GM18508 (cell line): ENCODE data around the gene MYBPHL.
"Not testable (repeated sequence)": the region's sequence is repeated elsewhere in the genome, so short reads cannot be mapped to it uniquely, and the experiment has no call there.

Experiments used
- ATAC-seq: cut with Tn5 transposase; IDR thresholded peaks from one replicate; pipeline ENCODE4 v1.9.1; 2021; ENCODE audit warnings: moderate number of reproducible peaks; ENCODE audit not compliant: insufficient read depth, unreplicated experiment

Gene MYBPHL

DNA sequence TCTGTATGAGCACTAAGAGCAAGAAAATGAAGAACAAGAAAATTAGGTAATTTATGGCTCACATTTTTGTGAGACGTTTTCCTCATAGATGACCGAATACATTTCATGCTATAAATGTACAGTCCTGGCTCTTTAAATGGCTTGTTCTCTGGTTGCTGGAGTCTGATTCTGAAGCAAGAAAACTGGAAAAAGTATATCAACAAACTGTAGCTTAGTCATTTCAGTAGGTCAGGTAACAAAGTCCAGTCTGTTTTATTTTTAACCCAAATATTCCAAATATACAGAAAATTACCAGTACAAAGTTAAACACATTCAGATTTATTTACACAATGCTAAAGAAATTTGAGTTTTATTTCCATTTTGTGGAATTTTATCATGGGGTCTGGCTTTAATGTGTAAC is 2.5 kb upstream of the MYBPHL start:
- ATAC-seq = no peak

DNA sequence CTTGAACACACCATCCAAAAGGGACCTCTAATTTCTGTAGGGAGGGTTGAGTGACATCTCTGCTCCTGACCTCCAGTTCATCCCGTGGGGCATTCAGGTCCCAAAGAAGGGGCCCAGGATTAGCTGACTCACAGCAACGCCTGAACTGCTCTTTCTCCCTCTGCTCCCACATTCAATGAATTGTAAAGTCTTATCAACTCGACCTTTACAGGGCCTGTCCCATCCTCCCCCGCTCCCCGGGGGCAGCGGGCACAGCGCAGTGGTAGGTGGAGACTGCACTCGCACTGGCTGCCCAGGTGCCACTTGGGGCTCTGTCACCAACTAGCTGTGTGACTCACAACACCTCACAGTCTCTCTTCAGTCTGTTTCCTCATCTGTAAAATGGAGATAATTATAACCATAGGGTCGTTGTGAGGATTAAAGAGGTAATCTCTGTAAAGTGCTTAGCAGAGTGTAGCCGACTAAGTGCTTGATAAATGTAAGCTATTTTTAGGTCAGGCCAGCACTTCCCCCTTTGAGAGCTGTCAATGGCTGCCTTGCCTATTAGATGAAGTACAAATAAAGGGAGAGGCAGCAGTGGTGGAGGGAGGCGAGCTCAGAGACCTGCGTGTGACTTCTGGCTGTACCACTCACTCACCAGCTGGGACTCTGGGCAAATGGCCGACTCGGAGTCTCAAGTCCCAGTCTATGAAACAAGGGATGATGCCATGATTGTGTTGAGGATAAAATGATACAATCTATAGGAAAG is 637 bp upstream of the MYBPHL start:
- ATAC-seq = no peak

DNA sequence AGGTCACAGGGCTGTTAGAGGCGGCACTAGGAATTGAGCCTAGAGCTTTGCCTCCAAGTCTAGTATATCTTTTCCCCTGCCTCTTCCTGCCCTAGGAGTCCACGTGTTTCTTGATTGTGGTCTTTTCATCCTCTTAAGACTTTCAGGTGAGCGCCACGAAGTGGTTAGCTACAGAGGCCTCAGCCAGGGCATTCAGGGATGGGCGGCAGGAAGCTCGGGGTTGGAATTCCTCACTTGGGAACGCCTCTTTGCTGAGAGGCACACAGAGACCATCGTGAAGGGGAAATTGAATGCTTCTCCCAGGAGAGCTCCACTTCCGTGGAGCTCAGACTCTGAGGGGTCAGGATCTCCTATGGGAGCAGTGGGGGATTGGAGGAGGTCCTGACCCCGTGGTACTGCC is 820 bp downstream of the MYBPHL start:
- ATAC-seq = not testable (repeated sequence)

DNA sequence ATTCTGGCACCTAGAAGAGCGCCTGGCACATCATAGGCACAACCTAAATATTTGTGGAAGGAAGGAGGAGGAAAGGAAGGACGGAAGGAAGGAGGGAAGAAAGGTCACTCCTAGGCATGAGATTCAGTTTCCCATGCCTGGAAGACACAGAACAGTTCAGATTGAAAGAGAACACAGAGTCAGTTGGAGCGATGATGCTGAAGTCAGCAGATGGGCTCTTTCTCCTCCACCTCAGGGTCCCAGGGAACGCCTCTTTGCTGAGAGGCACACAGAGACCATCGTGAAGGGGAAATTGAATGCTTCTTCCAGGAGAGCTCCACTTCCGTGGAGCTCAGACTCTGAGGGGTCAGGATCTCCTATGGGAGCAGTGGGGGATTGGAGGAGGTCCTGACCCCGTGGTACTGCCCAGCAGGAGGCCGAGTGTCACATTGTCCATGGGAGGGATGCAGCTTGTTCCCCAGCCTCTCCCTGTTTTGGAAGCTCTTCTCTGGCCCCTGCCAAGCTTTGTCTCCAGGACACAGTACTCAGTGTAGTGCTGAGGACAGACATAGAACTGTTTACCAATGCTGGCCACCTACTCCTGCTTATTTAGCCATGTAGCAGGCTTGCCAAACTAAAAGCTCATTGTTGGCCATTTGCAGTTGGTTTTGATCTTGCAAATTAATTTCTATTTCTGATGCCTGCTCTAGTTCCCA is 2.4 kb downstream of the MYBPHL start:
- no peak for ATAC-seq

DNA sequence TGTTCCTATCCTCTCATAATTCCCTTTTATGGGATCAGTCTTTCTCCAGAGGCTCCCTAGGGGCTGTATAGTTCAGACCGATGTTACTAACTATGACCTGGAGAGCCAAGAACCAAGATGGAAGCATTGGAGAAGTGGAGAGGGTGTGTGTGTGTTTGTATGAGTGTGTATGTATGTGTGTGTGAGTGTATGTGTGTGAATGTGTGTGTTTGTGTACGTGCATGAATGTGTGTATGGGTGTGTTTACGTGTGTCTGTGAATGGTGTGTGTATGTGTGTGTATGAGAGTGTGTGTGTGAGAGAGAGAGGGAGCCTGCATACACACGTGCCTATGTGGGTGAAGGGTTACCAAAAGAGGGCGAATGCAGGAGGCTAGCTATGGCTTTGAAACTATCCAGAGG is 4.9 kb downstream of the MYBPHL start:
- ATAC-seq = no peak

DNA sequence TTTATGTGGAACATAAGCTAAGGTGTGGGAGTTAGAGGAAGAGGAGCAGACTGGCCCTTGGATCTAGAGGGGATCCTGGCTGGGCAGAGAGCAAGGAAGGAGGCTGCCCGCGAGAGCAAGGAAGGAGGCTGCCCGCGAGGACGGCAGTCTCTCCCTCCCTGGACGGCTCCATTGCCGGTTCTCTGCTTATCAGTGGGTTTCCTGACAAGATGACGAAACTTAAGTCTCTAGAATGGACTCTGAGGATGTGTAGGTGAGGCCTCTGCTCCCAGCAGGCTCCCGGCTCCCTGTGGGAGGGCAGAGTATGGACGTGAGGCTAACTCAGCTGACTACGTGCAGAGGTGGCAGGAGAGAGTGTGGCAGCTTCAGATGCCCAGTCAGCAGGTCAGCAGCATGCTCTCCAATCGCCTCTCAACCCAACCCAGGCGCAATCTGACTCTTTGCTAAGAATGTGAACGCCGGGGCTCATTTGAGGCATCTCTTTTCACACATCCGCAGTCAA is 6.1 kb downstream of the MYBPHL start:
- no peak for ATAC-seq

DNA sequence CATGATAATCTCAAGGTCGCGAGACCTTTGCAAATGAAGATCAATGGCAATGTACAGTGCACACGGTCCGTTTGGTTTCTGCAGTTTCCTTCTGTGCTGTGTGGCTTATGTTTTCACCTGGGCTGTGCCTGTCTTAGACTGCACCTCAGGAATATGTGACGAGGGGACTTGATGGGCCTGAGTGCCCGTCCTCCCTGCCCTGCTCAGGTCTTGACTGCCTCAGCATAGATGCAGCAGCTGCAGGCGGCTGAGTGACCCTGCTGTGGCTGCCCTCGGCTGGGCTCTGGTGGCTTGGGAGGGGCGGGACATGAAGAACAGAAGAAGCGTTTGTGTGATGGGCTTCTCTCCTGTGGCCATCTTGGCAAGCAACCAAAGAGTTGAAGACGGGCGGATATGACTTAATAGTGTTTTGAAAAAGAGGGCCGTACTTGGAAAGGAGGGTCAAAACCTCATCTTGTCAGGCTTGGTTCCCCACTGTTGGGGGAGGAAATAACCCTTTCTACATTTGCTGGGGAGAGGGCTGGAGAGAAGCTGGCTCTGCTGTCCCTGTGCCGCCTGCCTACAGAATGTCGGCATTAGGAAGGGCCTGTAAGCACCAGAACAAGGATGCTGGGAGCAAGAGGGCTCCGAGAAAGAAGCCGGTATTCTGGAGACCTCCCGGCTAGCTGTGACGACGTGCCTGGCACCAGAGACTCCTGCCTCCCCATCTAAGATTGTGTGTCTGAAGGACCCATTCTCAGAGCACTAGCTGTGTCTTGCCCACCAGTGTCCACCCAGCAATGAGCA is 7.1 kb downstream of the MYBPHL start:
- no peak for ATAC-seq

DNA sequence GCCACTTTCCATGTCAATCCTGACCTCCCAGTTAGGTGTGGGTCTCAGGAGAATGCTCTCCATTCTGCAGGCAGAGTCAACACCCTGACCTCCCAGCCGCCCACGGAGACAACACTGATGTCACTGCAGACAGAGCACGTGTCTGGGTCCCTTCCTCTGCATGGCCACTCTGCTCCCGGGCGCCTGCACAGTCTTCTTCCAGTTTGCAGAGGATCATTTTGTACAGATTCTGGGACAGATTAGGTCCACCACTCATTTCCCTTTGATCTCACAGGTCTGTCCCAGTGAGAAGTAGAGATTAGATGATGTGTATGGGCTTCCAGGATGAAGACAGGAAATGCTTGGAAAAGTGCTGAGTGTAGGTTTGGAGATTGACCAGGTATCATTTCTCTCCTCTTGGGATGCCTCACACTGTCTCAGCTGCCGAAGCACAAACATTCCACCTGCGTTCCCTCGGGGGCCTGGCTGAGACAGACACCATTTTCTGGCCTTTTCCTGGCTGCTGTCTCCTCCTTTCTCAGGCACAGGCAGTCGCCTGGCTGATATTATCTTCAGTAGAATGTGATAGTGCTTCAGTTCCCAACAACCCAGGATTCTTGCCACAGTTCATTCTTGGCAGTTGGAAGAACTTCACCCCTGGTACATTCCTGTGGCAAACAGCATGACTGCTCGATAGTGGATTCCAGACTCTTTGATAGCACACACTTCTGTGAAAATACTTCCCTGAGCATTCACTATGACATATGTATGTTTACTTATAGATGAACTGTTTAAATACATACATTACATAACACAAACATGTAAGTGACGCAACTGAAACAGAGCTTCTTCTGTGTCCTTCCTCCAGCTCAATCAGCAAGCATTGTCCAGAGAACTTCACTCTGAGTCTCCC is 7.9 kb downstream of the MYBPHL start:
- no peak for ATAC-seq

DNA sequence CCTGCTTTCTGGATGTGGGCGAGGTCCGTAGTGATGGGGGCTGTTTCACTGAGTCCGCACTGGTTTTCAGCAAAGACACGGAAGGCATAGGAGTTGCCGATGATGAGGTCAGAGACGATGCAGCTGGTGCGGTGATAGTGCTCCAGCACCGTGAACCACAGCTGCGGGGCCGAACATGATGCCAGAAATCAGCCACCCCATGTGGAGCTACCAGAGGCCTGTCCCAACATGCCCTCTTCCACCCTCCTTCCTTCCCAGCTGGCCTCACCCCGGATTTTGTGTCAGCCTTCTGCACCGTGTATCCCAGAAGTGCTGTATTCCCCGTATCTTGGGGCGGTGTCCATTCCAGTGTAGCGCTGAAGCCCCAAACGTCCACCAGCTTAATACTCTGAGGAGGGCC is 10.0 kb downstream of the MYBPHL start:
- ATAC-seq = no peak

DNA sequence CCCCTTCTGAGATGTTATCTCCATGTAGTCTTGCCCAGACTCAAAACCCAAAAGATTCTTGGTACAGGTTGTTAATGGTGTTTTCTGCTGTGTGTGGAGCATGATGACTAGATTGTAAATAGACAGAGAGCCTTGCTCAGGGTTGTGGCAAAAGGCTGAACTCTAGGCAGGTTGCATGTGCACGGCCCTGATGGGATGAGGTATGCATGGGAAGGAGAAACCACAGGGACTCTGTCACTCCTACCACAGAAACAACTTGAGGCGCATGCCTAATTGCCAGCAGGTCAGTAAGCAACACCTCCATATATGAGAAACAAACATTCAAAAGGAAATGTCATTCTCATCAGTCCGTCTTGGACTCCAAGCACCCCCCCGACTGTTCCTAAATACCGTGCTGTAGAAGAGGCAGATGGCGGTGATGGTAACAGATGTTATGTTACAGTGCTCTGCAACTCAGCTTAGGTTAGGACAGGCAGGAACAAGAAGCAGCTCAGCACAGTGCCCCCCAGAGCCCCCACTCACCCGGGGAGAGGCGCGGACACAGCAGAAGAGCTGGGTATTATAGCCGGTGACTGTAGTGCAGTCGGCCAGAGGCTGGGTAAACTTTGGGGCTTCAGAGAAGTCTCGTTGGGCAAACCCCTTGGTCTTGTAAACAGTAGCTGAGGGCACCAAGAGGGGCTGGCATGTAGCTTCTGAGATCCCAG is 10.9 kb downstream of the MYBPHL start:
- no peak for ATAC-seq

DNA sequence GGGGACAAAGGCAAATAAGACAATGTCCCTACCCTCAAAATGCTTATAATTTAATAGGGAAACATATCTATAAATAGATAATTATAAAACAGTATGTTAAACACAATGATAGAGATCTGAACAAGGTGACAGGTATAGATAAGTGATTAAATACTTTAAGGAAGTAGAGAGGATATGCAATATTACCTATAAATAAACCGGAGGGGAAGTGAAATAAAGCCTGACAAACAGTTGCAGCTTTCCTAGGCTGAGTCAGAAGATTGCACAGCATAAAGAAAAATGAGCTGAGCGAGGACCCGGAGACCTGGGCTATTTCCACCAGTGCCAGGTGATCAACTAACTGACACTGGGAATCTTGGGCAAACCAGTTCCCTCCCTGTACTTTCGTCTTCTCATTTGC is 12.3 kb downstream of the MYBPHL start:
- no peak for ATAC-seq

DNA sequence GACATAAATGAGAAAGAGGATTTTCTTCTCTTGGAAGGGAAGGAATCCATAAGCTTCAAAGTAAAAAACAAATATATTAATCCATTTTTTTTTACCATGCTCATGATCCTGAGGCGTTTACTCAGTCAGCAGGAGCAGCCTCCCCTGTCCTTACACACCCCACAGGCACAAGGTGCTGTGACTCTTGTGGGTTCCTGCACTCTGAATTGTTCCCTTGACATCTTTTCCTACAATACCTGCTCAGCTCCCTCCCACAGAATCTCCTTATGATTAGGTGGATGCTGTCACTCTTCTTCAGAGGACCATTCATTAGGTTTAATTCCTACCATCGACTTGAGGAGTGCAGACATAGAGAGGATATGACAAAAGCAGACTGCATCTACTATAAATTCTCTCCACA is 13.8 kb downstream of the MYBPHL start:
- ATAC-seq = no peak

DNA sequence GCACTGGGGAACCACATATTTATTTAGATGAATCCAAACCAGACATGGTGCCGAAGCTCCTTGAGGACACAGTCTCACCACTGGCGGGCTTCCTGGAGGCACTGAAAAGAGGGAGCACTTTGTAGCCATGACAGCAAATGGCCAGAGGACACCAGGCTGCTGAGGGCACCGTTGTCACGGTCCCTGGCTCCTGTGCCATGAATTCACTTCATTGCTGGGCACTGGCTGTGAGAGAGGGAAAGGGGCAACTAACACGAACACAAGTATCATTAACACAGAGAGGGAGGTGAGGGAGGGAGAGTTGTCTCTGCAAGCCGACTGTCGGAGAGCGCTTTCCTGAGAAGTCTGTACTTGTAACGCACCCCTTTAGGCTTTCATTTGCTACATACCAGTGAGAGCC is 14.4 kb downstream of the MYBPHL start:
- ATAC-seq = no peak

DNA sequence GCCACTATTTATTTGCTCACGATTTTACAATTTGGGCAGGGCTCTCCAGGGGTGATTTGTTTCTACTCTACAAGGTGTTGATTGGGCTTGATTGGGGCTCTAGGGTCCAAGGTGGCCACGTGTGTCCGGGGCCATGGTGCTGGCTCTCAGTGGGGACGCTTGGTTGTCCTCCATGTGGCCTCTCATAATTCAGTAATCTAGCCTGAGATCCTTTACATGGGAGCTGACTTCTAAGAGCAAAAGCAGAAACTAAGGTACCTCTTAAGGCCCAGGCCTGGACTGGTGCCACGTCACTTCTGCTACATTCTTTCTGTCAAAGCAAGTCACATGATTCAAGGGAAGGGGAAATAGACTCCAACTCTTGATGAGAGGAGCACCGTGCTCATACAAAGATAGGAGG is 15.8 kb downstream of the MYBPHL start:
- no peak for ATAC-seq

DNA sequence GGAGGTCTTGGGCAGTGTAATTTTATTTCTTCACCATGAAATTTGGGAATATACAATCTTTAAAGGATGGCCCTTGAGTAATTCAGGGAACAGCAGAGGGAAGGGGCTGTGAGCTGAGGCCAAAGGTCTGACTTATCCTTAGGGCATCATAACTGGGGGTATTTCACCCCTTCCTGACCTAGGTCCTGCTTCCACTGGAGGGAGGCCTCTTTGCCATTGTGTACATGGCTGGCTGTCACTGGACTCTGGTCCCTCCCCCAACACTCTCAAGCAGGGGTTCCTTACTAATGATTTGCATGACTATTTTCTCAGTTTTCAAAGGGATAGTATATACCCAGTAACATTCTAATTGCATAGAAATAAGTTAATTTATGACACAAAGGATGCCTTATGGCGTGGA is 16.7 kb downstream of the MYBPHL start:
- no peak for ATAC-seq

DNA sequence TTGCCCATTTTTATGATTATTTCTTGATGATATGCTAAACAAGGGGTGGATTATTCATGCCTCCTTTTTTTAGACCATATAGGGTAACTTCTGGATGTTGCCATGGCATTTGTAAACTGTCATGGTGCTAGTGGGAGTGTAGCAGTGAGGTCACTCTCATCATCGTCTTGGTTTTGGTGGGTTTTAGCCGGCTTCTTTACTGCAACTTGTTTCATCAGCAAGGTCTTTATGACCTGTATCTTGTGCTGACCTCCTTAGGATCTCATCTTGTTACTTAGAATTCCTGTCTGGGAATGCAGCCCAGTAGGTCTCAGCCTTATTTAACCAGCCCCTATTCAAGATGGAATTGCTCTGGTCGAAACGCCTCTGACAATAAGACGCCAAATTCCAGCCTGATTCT is 20.0 kb downstream of the MYBPHL start:
- ATAC-seq = not testable (repeated sequence)

DNA sequence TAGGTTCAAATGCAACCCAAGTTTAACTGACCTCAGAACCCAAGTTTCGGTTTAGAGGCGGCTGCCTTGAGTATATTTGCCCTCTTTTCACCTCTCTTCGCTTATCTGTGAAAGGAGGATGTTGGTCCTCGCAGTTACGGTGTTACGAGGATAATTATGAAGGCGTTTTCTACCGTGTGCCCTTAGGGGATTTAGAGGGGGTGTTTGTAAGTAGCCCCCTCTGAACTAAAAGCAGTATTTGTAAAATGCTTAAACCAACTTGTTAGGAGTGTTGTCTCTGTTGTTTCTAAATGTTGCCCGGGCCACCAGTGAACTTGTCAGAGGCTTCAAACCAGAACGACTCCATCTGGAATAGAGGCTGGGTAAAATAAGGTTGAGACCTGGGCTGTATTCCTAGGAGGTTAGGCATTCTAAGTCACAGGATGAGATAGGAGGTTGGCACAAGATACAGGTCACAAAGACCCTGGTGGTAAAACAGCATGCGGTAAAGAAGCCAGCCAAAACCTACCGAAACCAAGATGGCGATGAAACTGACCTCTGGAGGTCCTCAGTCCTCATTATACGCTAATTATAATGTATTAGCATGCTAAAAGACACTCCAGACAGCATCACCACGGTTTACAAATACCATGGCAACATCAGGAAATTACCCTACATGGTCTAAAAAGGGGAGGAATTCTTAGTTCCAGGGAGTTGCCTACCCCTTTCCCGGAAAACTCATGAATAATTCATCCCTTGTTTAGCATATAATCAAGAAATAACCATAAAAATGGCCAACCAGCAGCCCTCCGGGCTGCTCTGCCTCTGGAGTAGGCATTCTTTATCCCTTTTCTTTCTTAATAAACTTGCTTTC is 22.8 kb downstream of the MYBPHL start:
- ATAC-seq = no peak

DNA sequence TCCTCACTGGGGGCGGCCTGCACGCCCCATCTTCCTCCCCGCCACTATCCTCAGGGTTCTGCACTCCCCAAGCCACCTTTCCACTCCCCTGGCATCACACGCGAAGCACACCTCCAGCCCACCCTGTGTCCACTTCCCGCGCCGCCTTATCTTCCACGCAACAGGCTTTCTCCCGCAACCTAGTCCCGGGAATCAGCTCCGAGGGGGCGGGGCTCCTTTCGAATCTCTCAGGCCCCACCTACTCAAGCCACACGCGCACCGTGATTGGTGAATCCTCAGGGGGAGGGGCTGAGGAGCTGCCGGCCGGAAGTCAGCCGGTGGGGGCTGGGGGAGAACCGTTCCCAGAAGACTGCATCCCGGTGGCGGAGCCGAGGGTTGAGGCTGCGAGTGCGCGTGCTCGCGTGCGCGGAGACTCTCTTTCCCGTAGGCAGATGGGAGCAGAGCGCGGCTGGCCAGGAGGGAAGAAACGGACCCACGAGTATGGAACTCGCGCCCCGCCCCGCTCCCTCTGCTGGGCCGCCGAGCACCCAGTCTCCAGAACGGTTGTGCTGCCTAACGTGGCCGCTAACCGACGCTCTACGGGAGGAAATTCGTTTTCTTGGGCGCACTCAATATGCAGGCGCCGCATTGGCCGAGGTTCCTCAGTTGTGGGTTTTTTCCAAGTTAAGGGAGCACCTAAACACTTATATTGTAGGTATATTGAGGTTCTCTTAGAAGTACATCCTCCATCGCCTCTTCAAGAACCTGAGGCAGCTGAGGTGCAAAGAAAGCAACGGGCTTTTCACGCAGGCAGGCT is 23.7 kb downstream of the MYBPHL start, which contains the start of gene PSRC1:
Gene PSRC1 (minus strand): TSS at position 194 of the 796 bp plus-strand sequence.
- peak; percentile 71 for ATAC-seq
